H1 (cell line): ENCODE measurements around the gene PRSS22. TPM values are rescaled to one million over a fixed set of nuclear protein-coding genes. Genes with fewer than 3 reads are reported as not detected.

Experiments
- CTCF ChIA-PET: fragments of 300-600 bp; sonication (Branson Sonifier 250); formaldehyde crosslinking; loops from one replicate; lab custom pipeline; 2021; ENCODE audit not compliant: partially characterized antibody; lab: Charles Lee
- POLR2A ChIA-PET: fragments of 300-600 bp; sonication (Branson Sonifier 250); formaldehyde crosslinking; loops from one replicate; lab custom pipeline; 2021; ENCODE audit warnings: inconsistent platforms; ENCODE audit not compliant: partially characterized antibody; lab: Charles Lee
- DNase-seq, 2 experiments: peaks; one replicate each; pipeline versions ENCODE4 v3.0.0 to v3.0.0-alpha.2; 2010 to 2022; ENCODE audit warnings: low spot score in 2 of 2, low read depth in 1 of 2, mixed read lengths in 1 of 2
- FAIRE-seq: peaks from 2 replicates; lab custom pipeline; 2011; peaks lifted over from hg19 to GRCh38; lab: Jason Lieb, UNC
- H2AFZ ChIP-seq: 2 replicates; pipeline ENCODE4 v1.8.1; 2012; ENCODE audit warnings: low read length, inconsistent platforms
- H2AK5ac ChIP-seq: 2 replicates; pipeline ENCODE4 v1.6.1; 2013; ENCODE audit warnings: low read depth, low read length
- H2BK120ac ChIP-seq: replicated peaks from 2 replicates; pipeline ENCODE3; 2013; ENCODE audit warnings: low read depth, low read length, inconsistent platforms
- H2BK12ac ChIP-seq: 2 replicates; pipeline ENCODE4 v1.6.1; 2013; ENCODE audit warnings: low read depth, low read length
- H2BK15ac ChIP-seq: 2 replicates; pipeline ENCODE4 v1.6.1; 2013; ENCODE audit warnings: low read length
- H2BK20ac ChIP-seq: 2 replicates; pipeline ENCODE4 v1.6.1; 2013; ENCODE audit warnings: low read length
- H2BK5ac ChIP-seq: 2 replicates; pipeline ENCODE4 v1.6.1; 2013; ENCODE audit warnings: low read depth, low read length
- H3K14ac ChIP-seq: 2 replicates; pipeline ENCODE4 v1.6.1; 2013; ENCODE audit warnings: inconsistent platforms; ENCODE audit not compliant: insufficient read length
- H3K18ac ChIP-seq: 2 replicates; pipeline ENCODE4 v1.6.1; 2013; ENCODE audit warnings: low read length; ENCODE audit errors: extremely low read depth
- H3K23ac ChIP-seq: 2 replicates; pipeline ENCODE4 v1.6.1; 2013; ENCODE audit warnings: inconsistent platforms; ENCODE audit not compliant: insufficient read length
- H3K23me2 ChIP-seq: 2 replicates; pipeline ENCODE4 v1.6.1; 2013; ENCODE audit warnings: low read depth, low read length
- H3K27ac ChIP-seq: 2 replicates; pipeline ENCODE4 v1.6.1; 2011; ENCODE audit warnings: low read depth, low read length, inconsistent platforms
- H3K27me3 ChIP-seq, 4 experiments: replicated peaks in 1 of 4; 1 replicate in 1 of 4; 2 replicates in 3 of 4; pipeline versions ENCODE4 v1.6.1 to v1.8.1; 2011 to 2013; ENCODE audit warnings: low read length in 3 of 4, mild to moderate bottlenecking in 3 of 4, inconsistent platforms in 2 of 4, mixed read lengths in 2 of 4, moderate library complexity in 1 of 4; ENCODE audit not compliant: control insufficient read depth in 3 of 4, insufficient read depth in 3 of 4; ENCODE audit errors: extremely low read depth in 1 of 4
- H3K36me3 ChIP-seq, 4 experiments: 2 replicates each; pipeline versions ENCODE4 v1.6.1 to v1.8.1; 2011 to 2013; ENCODE audit warnings: mild to moderate bottlenecking in 4 of 4, low read length in 3 of 4, moderate library complexity in 2 of 4, control low read depth in 1 of 4, inconsistent platforms in 1 of 4; ENCODE audit not compliant: insufficient read depth in 4 of 4, control insufficient read depth in 2 of 4
- H3K4ac ChIP-seq: replicated peaks from 2 replicates; pipeline ENCODE3; 2013; ENCODE audit warnings: low read length, low read depth, mixed read lengths, inconsistent platforms; ENCODE audit not compliant: insufficient read length
- H3K4me1 ChIP-seq, 4 experiments: replicated peaks in 1 of 4; 1 replicate in 1 of 4; 2 replicates in 3 of 4; pipeline versions ENCODE4 v1.6.1 to v1.8.1; 2011 to 2013; ENCODE audit warnings: low read length in 3 of 4, inconsistent platforms in 2 of 4, mixed read lengths in 1 of 4; ENCODE audit not compliant: insufficient read depth in 4 of 4, control insufficient read depth in 3 of 4
- H3K4me2 ChIP-seq, 2 experiments: 2 replicates each; pipeline versions ENCODE4 v1.6.1 to v1.8.1; 2011 to 2013; ENCODE audit warnings: low read depth in 2 of 2, low read length in 2 of 2, control low read depth in 1 of 2, inconsistent platforms in 1 of 2, mild to moderate bottlenecking in 1 of 2; ENCODE audit not compliant: insufficient read depth in 1 of 2
- H3K4me3 ChIP-seq, 4 experiments: fragments of 200-600, 300-600 bp in 1 of 4; sonication (generic), shearing (Covaris generic), sonication (Bioruptor Twin) in 1 of 4; 2 replicates each; pipeline versions ENCODE4 v1.5.1 to v1.8.1; 2011 to 2016; ENCODE audit warnings: low read length in 4 of 4, low read depth in 3 of 4, control low read depth in 2 of 4, inconsistent platforms in 2 of 4, mild to moderate bottlenecking in 2 of 4, mixed read lengths in 1 of 4, moderate library complexity in 1 of 4; ENCODE audit not compliant: insufficient read depth in 2 of 4; ENCODE audit errors: extremely low read depth in 1 of 4
- H3K56ac ChIP-seq: replicated peaks from 2 replicates; pipeline ENCODE3; 2013; ENCODE audit warnings: low read depth, mild to moderate bottlenecking, mixed read lengths, low read length, inconsistent platforms; ENCODE audit not compliant: insufficient read length
- H3K79me1 ChIP-seq: 2 replicates; pipeline ENCODE4 v1.6.1; 2013; ENCODE audit warnings: low read depth, low read length, control low read depth
- H3K79me2 ChIP-seq, 2 experiments: 2 replicates each; pipeline versions ENCODE4 v1.6.1 to v1.8.1; 2012 to 2013; ENCODE audit warnings: low read length in 2 of 2, mild to moderate bottlenecking in 2 of 2, inconsistent platforms in 1 of 2; ENCODE audit not compliant: insufficient read depth in 2 of 2, control insufficient read depth in 1 of 2
- H3K9ac ChIP-seq, 4 experiments: replicated peaks in 1 of 4; 1 replicate in 1 of 4; 2 replicates in 3 of 4; pipeline versions ENCODE4 v1.6.1 to v1.8.1; 2011 to 2013; ENCODE audit warnings: low read depth in 3 of 4, low read length in 3 of 4, control low read depth in 2 of 4, mild to moderate bottlenecking in 2 of 4, moderate library complexity in 2 of 4, inconsistent platforms in 1 of 4; ENCODE audit errors: extremely low read depth in 1 of 4
- H3K9me3 ChIP-seq, 2 experiments: 2 replicates each; pipeline versions ENCODE4 v1.6.1 to v1.8.1; 2012 to 2013; ENCODE audit warnings: mild to moderate bottlenecking in 2 of 2, moderate library complexity in 2 of 2, control low read depth in 1 of 2, inconsistent platforms in 1 of 2, low read depth in 1 of 2, low read length in 1 of 2, mixed read lengths in 1 of 2; ENCODE audit not compliant: insufficient read depth in 2 of 2
- H4K20me1 ChIP-seq, 2 experiments: replicated peaks in 1 of 2; 2 replicates each; pipeline versions ENCODE3 to v1.8.1; 2011 to 2013; ENCODE audit warnings: inconsistent platforms in 2 of 2, low read length in 2 of 2, mild to moderate bottlenecking in 1 of 2; ENCODE audit not compliant: insufficient read depth in 2 of 2, control insufficient read depth in 1 of 2
- H4K5ac ChIP-seq: 2 replicates; pipeline ENCODE4 v1.6.1; 2013; ENCODE audit warnings: low read length, low read depth, mixed read lengths, inconsistent platforms; ENCODE audit not compliant: insufficient read length
- H4K8ac ChIP-seq: 2 replicates; pipeline ENCODE4 v1.8.0; 2013; ENCODE audit warnings: mild to moderate bottlenecking, moderate library complexity, low read length, inconsistent platforms; ENCODE audit not compliant: insufficient read depth; ENCODE audit errors: extremely low read depth
- H4K91ac ChIP-seq: replicated peaks from 2 replicates; pipeline ENCODE3; 2013; ENCODE audit warnings: low read length, mixed read lengths, inconsistent platforms; ENCODE audit not compliant: insufficient read length
- POU5F1 ChIP-seq: IDR thresholded peaks from 2 replicates; pipeline ENCODE4 v1.6.1; 2011; ENCODE audit warnings: low read depth, mild to moderate bottlenecking, low read length, moderate library complexity
- RBBP5 ChIP-seq: IDR thresholded peaks from 2 replicates; pipeline ENCODE4 v1.7.1; 2012; ENCODE audit warnings: low read depth, mild to moderate bottlenecking, inconsistent platforms, low read length, moderate library complexity, borderline replicate concordance
- RFX5 ChIP-seq: IDR thresholded peaks from 2 replicates; pipeline ENCODE4 v1.6.1; 2011; ENCODE audit warnings: low read depth, low read length, improper control_type of control experiment, borderline replicate concordance
- RNF2 ChIP-seq: fragments of 200-900, 300-1000 bp; sonication (generic); IDR thresholded peaks from 2 replicates; pipeline ENCODE4 v1.7.1; 2016; ENCODE audit warnings: borderline replicate concordance, low read depth, mild to moderate bottlenecking, antibody characterized with exemption, low read length; ENCODE audit not compliant: poor library complexity, severe bottlenecking; ENCODE audit errors: missing control alignments
- RXRA ChIP-seq: IDR thresholded peaks from 2 replicates; pipeline ENCODE4 v1.6.1; 2011; ENCODE audit warnings: low read depth, mild to moderate bottlenecking, low read length, moderate library complexity; ENCODE audit not compliant: insufficient read depth
- TCF12 ChIP-seq: IDR thresholded peaks from 2 replicates; pipeline ENCODE4 v1.6.1; 2011; ENCODE audit warnings: low read depth, mild to moderate bottlenecking, low read length
- WGBS, 2 experiments: shearing (Covaris generic) in 1 of 2; methylation state at CpG; one replicate each; pipeline versions ENCODE4 v1.1.6 to v1.1.7; 2013 to 2015; ENCODE audit warnings: low lambda C conversion rate in 2 of 2, mixed read lengths in 2 of 2, inconsistent platforms in 1 of 2, low coverage in 1 of 2, missing lambda C conversion rate in 1 of 2; ENCODE audit not compliant: insufficient replicate concordance in 2 of 2, insufficient coverage in 1 of 2, insufficient read length in 1 of 2; ENCODE audit errors: extremely low coverage in 1 of 2, missing lambda C conversion rate in 1 of 2; 5-methylcytosine and 5-hydroxymethylcytosine counted together
- polyA plus RNA-seq, 7 experiments: library from polyadenylated mRNA; depleted of rRNA in 3 of 7; stranded (reverse) in 5 of 7; unstranded in 2 of 7; fragments of >200 nt in 5 of 7; fragments of 200-250 nt in 2 of 7; gene quantifications; 1 replicate in 5 of 7; 2 replicates in 1 of 7; 4 replicates in 1 of 7; pipeline versions ENCODE4 v1.2.1 to v1.2.3, GENCODE V29; 2011 to 2013; ENCODE audit warnings: missing spikeins in 2 of 7, mixed read lengths in 2 of 7
- total RNA-seq: library from RNA; stranded (reverse); fragmentation: NEBNext Ultra II Directional; extraction: Animal tissue kit (Norgen Biotek cat#: 25700); gene quantifications from 2 replicates; pipeline ENCODE4 v1.2.1, GENCODE V29; 2021
- TF ChIP-seq, protein P1 (sequence below): IDR thresholded peaks from 2 replicates; pipeline ENCODE4 v1.6.1; 2011; ENCODE audit warnings: low read depth, mild to moderate bottlenecking, low read length; ENCODE audit not compliant: insufficient read depth

Gene PRSS22
- total and polyA plus RNA-seq, 2 of the 8 experiments (the other 6 are each of a cell fraction or from before 2014, with no cell fraction given) = 4.0 to 4.4 TPM

DNA sequence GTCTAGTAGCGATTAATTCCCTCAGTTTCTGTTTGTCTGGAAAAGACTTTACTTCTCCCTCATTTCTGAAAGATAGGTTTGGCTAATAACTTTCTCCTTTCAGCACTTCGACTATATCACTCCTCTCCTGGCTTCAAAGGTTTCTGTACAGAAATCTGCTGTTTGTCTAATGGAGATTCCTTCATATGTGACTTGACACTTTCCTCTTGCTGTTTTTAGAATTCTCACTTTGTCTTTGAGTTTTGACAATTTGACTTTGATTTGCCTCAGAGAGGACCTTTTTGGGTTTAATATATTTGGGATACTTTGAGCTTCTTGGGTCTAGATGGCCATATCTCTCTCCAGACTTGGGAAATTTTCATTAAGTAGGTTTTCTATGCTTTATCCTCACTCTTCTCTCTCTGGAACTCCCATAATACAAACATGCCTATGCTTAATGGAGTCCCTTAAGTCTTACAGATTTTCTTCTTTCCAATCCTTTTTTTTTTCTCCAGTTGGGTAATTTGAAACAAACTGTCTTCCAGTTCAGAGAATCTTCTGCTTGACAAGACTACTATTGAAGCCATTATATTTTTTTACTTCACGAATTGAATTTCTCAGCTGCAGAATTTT is 48.7 kb downstream of the PRSS22 start:
- Histone ChIP-seq H3K27me3 (peaks cover 0 to 2% (median 0%) of the 10 kb centered on the region in 4 experiments; a peak in 1 of 7 replicates), H3K9ac (no peak overlapping the region), H2BK120ac (no peak overlapping the region), H3K4me1 (peaks cover 0 to 7% (median 1%) of the 10 kb centered on the region in 4 experiments; a peak in 2 of 7 replicates), H3K79me2 (no peaks in the 10 kb centered on the region), H3K4ac (no peak overlapping the region), H3K9me3 (peaks cover 7 to 18% of the 10 kb centered on the region in 2 experiments), H3K18ac (no peak overlapping the region), H3K14ac (no peak overlapping the region), H4K5ac (no peak overlapping the region), H4K91ac (no peak overlapping the region), H3K23me2 (no peaks in the 10 kb centered on the region), H2BK5ac (no peak overlapping the region), H3K4me2 (no peak overlapping the region), H3K56ac (no peak overlapping the region), H3K4me3 (no peak overlapping the region), H2BK20ac (no peak overlapping the region), H2BK12ac (no peak overlapping the region), H4K20me1 (peaks cover 0 to 2% of the 10 kb centered on the region in 2 experiments), H3K79me1 (no peaks in the 10 kb centered on the region), H4K8ac (no peak overlapping the region), H2AFZ (no peak overlapping the region), H3K36me3 (no peaks in the 10 kb centered on the region), H2AK5ac (no peak overlapping the region), H3K23ac (no peak overlapping the region), H3K27ac (no peak overlapping the region), H2BK15ac (no peak overlapping the region)
- FAIRE-seq (no peak), DNase-seq (no peak)
- WGBS, 2 experiments = 89% methylated on average over 3 of the region's 3 CpGs; no CpG with 5 or more reads in 1 of the 2 experiments
- CTCF ChIA-PET = interaction anchor here (2.0 kb wide), 1 partner anchor 7 kb away, joined by 9 read pairs; the partner anchor contains the start of gene PRSS21
- POLR2A ChIA-PET = interaction anchor here (0.9 kb wide), 1 partner anchor 49 kb away, joined by 4 read pairs; no protein-coding TSS in a partner anchor
- TF ChIP-seq POU5F1 (no peak), RBBP5 (no peak), RNF2 (no peak), TCF12 (no peak), RFX5 (no peak), RXRA (no peak)
- TF ChIP-seq, protein P1, sequence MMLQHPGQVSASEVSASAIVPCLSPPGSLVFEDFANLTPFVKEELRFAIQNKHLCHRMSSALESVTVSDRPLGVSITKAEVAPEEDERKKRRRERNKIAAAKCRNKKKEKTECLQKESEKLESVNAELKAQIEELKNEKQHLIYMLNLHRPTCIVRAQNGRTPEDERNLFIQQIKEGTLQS = no peak
